GM12891 (cell line): ENCODE measurements around the gene CCNL2.

Experiments
- PAX5 ChIP-seq: IDR thresholded peaks from 2 replicates; pipeline ENCODE4 v1.6.1; 2011; ENCODE audit warnings: low read length, moderate library complexity, mild to moderate bottlenecking; ENCODE audit not compliant: insufficient read depth, severe bottlenecking
- POLR2A ChIP-seq: IDR thresholded peaks from 2 replicates; pipeline ENCODE4 v1.6.1; 2011; ENCODE audit warnings: low read depth, low read length, control low read depth
- POLR2AphosphoS5 ChIP-seq: IDR thresholded peaks from 2 replicates; pipeline ENCODE4 v1.6.1; 2011; ENCODE audit warnings: low read depth, low read length, control low read depth
- SPI1 ChIP-seq: IDR thresholded peaks from 2 replicates; pipeline ENCODE4 v1.6.1; 2011; ENCODE audit warnings: low read depth, low read length, control low read depth
- TAF1 ChIP-seq: IDR thresholded peaks from 2 replicates; pipeline ENCODE4 v1.6.1; 2011; ENCODE audit warnings: low read depth, low read length, control low read depth

GRCh38 chr1:1361982-1362423 is 37.1 kb downstream of the CCNL2 start:
- TF ChIP-seq POLR2A (no peak), TAF1 (no peak), POLR2AphosphoS5 (no peak), PAX5 (no peak), SPI1 (no peak)
